H1 (cell line): Measurements from ENCODE around the gene TRIM68. TPM values are rescaled to one million over a fixed set of nuclear protein-coding genes. Genes with fewer than 3 reads are reported as not detected.

Source experiments
- CBX5 ChIP-seq: fragments of 300-800, 300-1000 bp; sonication (generic); IDR thresholded peaks from 2 replicates; pipeline ENCODE4 v1.7.1; 2016; ENCODE audit warnings: antibody characterized with exemption, low read length, low read depth
- JUND ChIP-seq: IDR thresholded peaks from 2 replicates; pipeline ENCODE4 v1.6.1; 2011; ENCODE audit warnings: mild to moderate bottlenecking, improper control_type of control experiment, low read length
- MAX ChIP-seq: IDR thresholded peaks from 2 replicates; pipeline ENCODE4 v1.6.1; 2012; ENCODE audit warnings: inconsistent platforms
- NANOG ChIP-seq: IDR thresholded peaks from 2 replicates; pipeline ENCODE4 v1.6.1; 2011; ENCODE audit warnings: low read length, low read depth, mild to moderate bottlenecking, inconsistent platforms; ENCODE audit not compliant: insufficient read depth, poor library complexity, severe bottlenecking
- POLR2AphosphoS5 ChIP-seq: IDR thresholded peaks from 2 replicates; pipeline ENCODE4 v1.6.1; 2011; ENCODE audit warnings: low read depth, low read length
- polyA plus RNA-seq, 7 experiments: library from polyadenylated mRNA; depleted of rRNA in 3 of 7; stranded (reverse) in 5 of 7; unstranded in 2 of 7; fragments of >200 nt in 5 of 7; fragments of 200-250 nt in 2 of 7; gene quantifications; 1 replicate in 5 of 7; 2 replicates in 1 of 7; 4 replicates in 1 of 7; pipeline versions ENCODE4 v1.2.1 to v1.2.3, GENCODE V29; 2011 to 2013; ENCODE audit warnings: missing spikeins in 2 of 7, mixed read lengths in 2 of 7
- total RNA-seq: library from RNA; stranded (reverse); fragmentation: NEBNext Ultra II Directional; extraction: Animal tissue kit (Norgen Biotek cat#: 25700); gene quantifications from 2 replicates; pipeline ENCODE4 v1.2.1, GENCODE V29; 2021

The TRIM68 gene
- total and polyA plus RNA-seq, 2 of the 8 experiments (the other 6 are each of a cell fraction or from before 2014, with no cell fraction given) = 3.4 to 5.7 TPM

- TF ChIP-seq POLR2AphosphoS5 (no peak), CBX5 (no peak), MAX (no peak), JUND (no peak), NANOG (no peak)
Observed at GRCh38 chr11:4565371-4565770, 42.7 kb downstream of the TRIM68 start (continued).
